Neural cell (in vitro differentiated cells): ENCODE data around the gene CDK4. TPM values are rescaled to one million over a fixed set of nuclear protein-coding genes. Genes with fewer than 3 reads are reported as not detected.

Experiments
- H2AFZ ChIP-seq: fragments of 200-600, 300-800 bp; sonication (generic), shearing (Covaris generic); 2 replicates; pipeline ENCODE4 v1.6.0; 2014; ENCODE audit warnings: low read depth, mild to moderate bottlenecking, antibody characterized with exemption, low read length, moderate library complexity
- H3F3A ChIP-seq: fragments of 200-600 bp; shearing (Covaris generic); 2 replicates; pipeline ENCODE4 v1.6.1; 2016; ENCODE audit warnings: mild to moderate bottlenecking, moderate library complexity, mixed read lengths, antibody characterized with exemption, low read length; ENCODE audit not compliant: insufficient read depth, poor library complexity, severe bottlenecking
- H3K27ac ChIP-seq: fragments of 200-600, 300-800 bp; sonication (generic), shearing (Covaris generic); 2 replicates; pipeline ENCODE4 v1.5.1; 2014; ENCODE audit warnings: mild to moderate bottlenecking, low read length, moderate library complexity
- H3K27me3 ChIP-seq: fragments of 300-800, 200-600 bp; sonication (generic), shearing (Covaris generic); 2 replicates; pipeline ENCODE4 v1.6.0; 2014; ENCODE audit warnings: mild to moderate bottlenecking, low read depth, low read length, moderate library complexity; ENCODE audit not compliant: insufficient read depth
- H3K36me3 ChIP-seq: fragments of 300-800, 200-600 bp; sonication (generic), shearing (Covaris generic); 2 replicates; pipeline ENCODE4 v1.5.1; 2014; ENCODE audit warnings: mild to moderate bottlenecking, antibody characterized with exemption, low read length, moderate library complexity; ENCODE audit not compliant: insufficient read depth
- H3K4me2 ChIP-seq: fragments of 300-800, 200-600 bp; sonication (generic), shearing (Covaris generic); 2 replicates; pipeline ENCODE4 v1.6.0; 2014; ENCODE audit warnings: mild to moderate bottlenecking, low read length
- H3K4me3 ChIP-seq: fragments of 300-800, 200-600 bp; sonication (generic), shearing (Covaris generic); 2 replicates; pipeline ENCODE4 v1.5.1; 2014; ENCODE audit warnings: mild to moderate bottlenecking, low read length, moderate library complexity
- H3K79me2 ChIP-seq: fragments of 200-600 bp; shearing (Covaris generic); replicated peaks from 2 replicates; pipeline ENCODE4 v1.6.0; 2014; ENCODE audit warnings: mild to moderate bottlenecking, low read length, moderate library complexity; ENCODE audit not compliant: insufficient read depth
- H3K9ac ChIP-seq: fragments of 300-800, 200-600 bp; sonication (generic), shearing (Covaris generic); 2 replicates; pipeline ENCODE4 v1.6.1; 2016; ENCODE audit warnings: mild to moderate bottlenecking, low read length, mixed read lengths
- H3K9me2 ChIP-seq: fragments of 200-600 bp; shearing (Covaris generic); 2 replicates; pipeline ENCODE4 v1.6.1; 2016; ENCODE audit warnings: mild to moderate bottlenecking, low read length, mixed read lengths; ENCODE audit not compliant: insufficient read depth
- H3K9me3 ChIP-seq: fragments of 200-600, 300-800 bp; sonication (generic), shearing (Covaris generic); 2 replicates; pipeline ENCODE4 v1.6.1; 2016; ENCODE audit warnings: mild to moderate bottlenecking, mixed run types, low read length, moderate library complexity, mixed read lengths
- H4K20me1 ChIP-seq: fragments of 200-600 bp; shearing (Covaris generic); 2 replicates; pipeline ENCODE4 v1.6.1; 2016; ENCODE audit warnings: mild to moderate bottlenecking, mixed run types; ENCODE audit not compliant: insufficient read depth
- CTCF ChIP-seq: fragments of 450-650 bp; IDR thresholded peaks from 2 replicates; pipeline ENCODE4 v1.5.1; 2014; ENCODE audit warnings: antibody characterized with exemption, mild to moderate bottlenecking, moderate library complexity; ENCODE audit not compliant: poor library complexity, severe bottlenecking
- EP300 ChIP-seq: fragments of 450-650 bp; conservative IDR thresholded peaks from 2 replicates; pipeline ENCODE4 v1.6.1; 2014; ENCODE audit warnings: antibody characterized with exemption, mild to moderate bottlenecking, moderate library complexity; ENCODE audit not compliant: poor library complexity, severe bottlenecking
- EZH2 ChIP-seq: fragments of 200-600, 300-800 bp; shearing (Covaris generic), sonication (generic); IDR thresholded peaks from 2 replicates; pipeline ENCODE4 v1.6.1; 2014; ENCODE audit warnings: antibody characterized with exemption, low read length, borderline replicate concordance, mild to moderate bottlenecking; ENCODE audit not compliant: insufficient read depth, poor library complexity, severe bottlenecking
- MXI1 ChIP-seq: fragments of 450-650 bp; conservative IDR thresholded peaks from 2 replicates; pipeline ENCODE4 v1.6.1; 2014; ENCODE audit warnings: antibody characterized with exemption, mild to moderate bottlenecking; ENCODE audit not compliant: poor library complexity, severe bottlenecking
- POLR2AphosphoS5 ChIP-seq: IDR thresholded peaks from 2 replicates; pipeline ENCODE4 v1.6.1; 2012
- RAD21 ChIP-seq: fragments of 450-650 bp; conservative IDR thresholded peaks from 2 replicates; pipeline ENCODE4 v1.6.1; 2014; ENCODE audit warnings: antibody characterized with exemption, mild to moderate bottlenecking, moderate library complexity
- REST ChIP-seq: IDR thresholded peaks from 2 replicates; pipeline ENCODE4 v1.6.1; 2012; ENCODE audit warnings: borderline replicate concordance
- SMC3 ChIP-seq: fragments of 450-650 bp; conservative IDR thresholded peaks from 2 replicates; pipeline ENCODE4 v1.6.1; 2014; ENCODE audit warnings: antibody characterized with exemption, mild to moderate bottlenecking, moderate library complexity; ENCODE audit not compliant: poor library complexity
- TAF1 ChIP-seq: IDR thresholded peaks from 2 replicates; pipeline ENCODE4 v1.6.1; 2012; ENCODE audit warnings: low read depth
- polyA plus RNA-seq: library from polyadenylated mRNA; depleted of rRNA; stranded (reverse); fragments of >200 nt; gene quantifications from 2 replicates; pipeline ENCODE4 v1.2.3, GENCODE V29; 2014

CDK4 gene
- polyA plus RNA-seq, 1 donor from 2014 or later: 104 TPM

GRCh38 chr12:57698414-57698813 is 53.7 kb downstream of the CDK4 start:
- H3K27ac ChIP-seq: no peak overlapping the region
- H3F3A ChIP-seq: peaks cover 1% of the 10 kb centered on the region
- no peak overlapping the region for H3K9ac ChIP-seq
- TF ChIP-seq POLR2AphosphoS5 (no peak), CTCF (no peak), EZH2 (no peak), REST (no peak), MXI1 (no peak), SMC3 (no peak), EP300 (no peak), RAD21 (no peak), TAF1 (no peak)
- H3K79me2 ChIP-seq: peaks cover 10% of the 10 kb centered on the region
- H3K4me3 ChIP-seq: no peak overlapping the region
- H3K9me3 ChIP-seq: no peaks in the 10 kb centered on the region
- H3K27me3 ChIP-seq: no peaks in the 10 kb centered on the region
- H3K36me3 ChIP-seq: peaks cover 7% of the 10 kb centered on the region
- no peak overlapping the region for H2AFZ ChIP-seq
- H3K9me2 ChIP-seq: no peaks in the 10 kb centered on the region
- no peak overlapping the region for H3K4me2 ChIP-seq
- no peaks in the 10 kb centered on the region for H4K20me1 ChIP-seq

Other genes starting within 250 kb of the CDK4 start
- 24.0 and 25.8 TPM in 2 replicates for gene DDIT3, start 231.8 kb downstream of the CDK4 start, polyA plus RNA-seq
- gene MBD6, start 229.5 kb downstream of the CDK4 start, polyA plus RNA-seq: 2.1 and 6.2 TPM in 2 replicates
- gene DCTN2, start 205.1 kb downstream of the CDK4 start, polyA plus RNA-seq: 351 and 369 TPM in 2 replicates
- 58.8 and 67.5 TPM in 2 replicates for gene KIF5A, start 202.3 kb downstream of the CDK4 start, polyA plus RNA-seq
- 22.1 and 31.0 TPM in 2 replicates for gene PIP4K2C, start 161.1 kb downstream of the CDK4 start, polyA plus RNA-seq
- gene DTX3, start 147.5 kb downstream of the CDK4 start, polyA plus RNA-seq: 141 and 163 TPM in 2 replicates
- gene ARHGEF25, start 140.9 kb downstream of the CDK4 start, polyA plus RNA-seq: 12.9 and 18.8 TPM in 2 replicates
- 99.9 and 152 TPM in 2 replicates for gene B4GALNT1, start 119.1 kb downstream of the CDK4 start, polyA plus RNA-seq
- 223 and 248 TPM in 2 replicates for gene OS9, start 58.2 kb downstream of the CDK4 start, polyA plus RNA-seq
- gene AGAP2, start 13.6 kb downstream of the CDK4 start, polyA plus RNA-seq: 19.3 and 24.9 TPM in 2 replicates
- 78.1 and 85.3 TPM in 2 replicates for gene TSPAN31, start 7.3 kb downstream of the CDK4 start, polyA plus RNA-seq
- 34.5 and 47.8 TPM in 2 replicates for gene MARCHF9, start 2.8 kb upstream of the CDK4 start, polyA plus RNA-seq
- gene CYP27B1, start 14.8 kb upstream of the CDK4 start, polyA plus RNA-seq: 0.86 and 1.4 TPM in 2 replicates
- 1.9 and 2.0 TPM in 2 replicates for gene METTL1, start 19.8 kb upstream of the CDK4 start, polyA plus RNA-seq
- gene EEF1AKMT3, start 20.3 kb upstream of the CDK4 start, polyA plus RNA-seq: 1.6 and 2.0 TPM in 2 replicates
- gene TSFM, start 30.5 kb upstream of the CDK4 start, polyA plus RNA-seq: 30.2 and 37.8 TPM in 2 replicates
- gene AVIL, start 66.4 kb upstream of the CDK4 start, polyA plus RNA-seq: 2.7 and 4.9 TPM in 2 replicates
- gene CTDSP2, start 94.4 kb upstream of the CDK4 start, polyA plus RNA-seq: 22.7 and 23.6 TPM in 2 replicates
- 5.7 and 13.3 TPM in 2 replicates for gene ATP23, start 189.3 kb upstream of the CDK4 start, polyA plus RNA-seq